HG02623 (cell line): ENCODE results near the gene KRTAP2-3.
"Not testable (repeated sequence)": the region's sequence is repeated elsewhere in the genome, so short reads cannot be mapped to it uniquely, and the experiment has no call there.

Experiments
- ATAC-seq: cut with Tn5 transposase; IDR thresholded peaks from one replicate; pipeline ENCODE4 v1.9.1; 2021; ENCODE audit warnings: moderate library complexity; ENCODE audit not compliant: unreplicated experiment

The KRTAP2-3 gene

DNA sequence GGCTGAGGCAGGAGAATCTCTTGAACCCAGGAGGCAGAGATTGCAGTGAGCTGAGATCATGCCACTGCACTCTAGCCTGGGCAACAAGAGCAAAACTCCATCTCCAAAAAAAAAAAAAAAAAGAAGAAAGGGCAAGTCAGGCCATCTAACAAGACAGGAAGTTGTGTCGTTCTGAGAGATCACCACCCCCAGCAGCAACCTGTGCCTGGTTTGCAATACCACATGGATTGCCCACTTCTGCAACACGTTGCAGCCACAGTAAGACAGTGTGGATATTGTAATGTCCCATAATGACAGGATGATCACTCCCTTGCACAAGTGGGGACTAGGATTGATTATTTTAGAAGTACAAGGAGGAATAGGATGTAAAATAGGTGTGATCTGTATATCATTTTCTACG, 9.1 kb upstream of the KRTAP2-3 start:
- ATAC-seq: no peak

DNA sequence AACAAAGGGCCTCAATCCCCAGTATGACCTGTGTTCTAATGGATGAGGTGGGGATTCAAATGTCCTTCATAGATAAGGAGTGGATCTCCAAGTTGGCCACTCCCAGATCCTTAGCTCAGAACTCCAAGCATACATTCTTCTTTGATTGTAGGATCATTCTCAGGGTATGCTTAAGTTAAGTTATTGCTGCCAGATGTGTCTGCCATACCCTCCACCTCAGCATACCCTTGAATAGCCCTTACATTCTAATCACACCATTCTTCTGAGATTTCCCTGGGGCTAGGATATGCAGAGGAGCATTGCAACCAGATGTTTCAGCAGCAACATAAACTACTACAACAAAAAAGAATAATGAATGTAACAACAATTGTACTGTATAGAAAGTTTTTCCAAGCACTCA, 7.4 kb upstream of the KRTAP2-3 start:
- ATAC-seq: no peak

GRCh38 chr17:41065829-41066624, 6.1 kb upstream of the KRTAP2-3 start, which contains the start of gene KRTAP2-4:
Gene KRTAP2-4 (minus strand): TSS chr17:41065879. CDS start chr17:41065845, 34 bp downstream.
- no peak for ATAC-seq

DNA sequence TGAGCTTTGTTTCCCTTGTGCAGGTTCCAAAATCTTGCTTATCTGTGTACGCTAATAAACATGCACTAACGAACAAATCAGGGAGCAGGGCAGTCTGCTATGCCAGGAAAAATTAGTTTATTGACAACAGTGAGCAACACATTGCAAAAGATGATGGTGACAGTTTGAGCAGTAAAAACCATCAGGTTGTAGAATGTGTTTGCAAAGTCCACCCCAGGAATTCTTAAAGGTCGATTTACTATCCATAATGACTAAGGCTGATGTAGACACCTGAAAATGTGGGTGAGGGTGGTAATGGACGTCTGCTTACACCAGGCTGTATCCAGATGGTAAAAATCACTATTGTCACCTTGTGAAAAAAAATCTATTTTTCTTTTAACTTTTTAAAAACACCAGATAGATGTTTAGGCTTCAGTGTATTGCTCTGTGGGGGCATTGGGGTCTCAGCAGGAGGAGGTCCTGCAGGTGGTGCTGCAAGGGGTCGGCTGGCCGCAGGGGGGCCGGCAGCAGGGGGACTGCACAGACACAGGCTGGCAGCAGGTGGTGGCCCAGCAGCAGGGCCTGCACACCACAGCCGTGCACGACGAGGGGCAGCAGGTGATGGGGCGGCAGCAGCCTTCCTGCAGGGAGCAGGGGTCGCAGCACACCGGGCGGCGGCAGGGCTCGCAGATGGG, 5.2 kb upstream of the KRTAP2-3 start:
- ATAC-seq: not testable (repeated sequence)

GRCh38 chr17:41064301-41064700, 4.4 kb upstream of the KRTAP2-3 start:
- no peak for ATAC-seq

GRCh38 chr17:41063449-41063848, 3.5 kb upstream of the KRTAP2-3 start:
- no peak for ATAC-seq

- ATAC-seq: no peak
These were observed 2.0 kb upstream of the KRTAP2-3 start for GRCh38 chr17:41061964-41062363.

- not testable (repeated sequence) for ATAC-seq
These were observed 450 bp downstream of the KRTAP2-3 start for GRCh38 chr17:41059276-41060051.

- ATAC-seq: no peak
These were observed 1.2 kb downstream of the KRTAP2-3 start for GRCh38 chr17:41058741-41059140.

- no peak for ATAC-seq
These were observed 2.4 kb downstream of the KRTAP2-3 start for GRCh38 chr17:41057547-41057946.

DNA sequence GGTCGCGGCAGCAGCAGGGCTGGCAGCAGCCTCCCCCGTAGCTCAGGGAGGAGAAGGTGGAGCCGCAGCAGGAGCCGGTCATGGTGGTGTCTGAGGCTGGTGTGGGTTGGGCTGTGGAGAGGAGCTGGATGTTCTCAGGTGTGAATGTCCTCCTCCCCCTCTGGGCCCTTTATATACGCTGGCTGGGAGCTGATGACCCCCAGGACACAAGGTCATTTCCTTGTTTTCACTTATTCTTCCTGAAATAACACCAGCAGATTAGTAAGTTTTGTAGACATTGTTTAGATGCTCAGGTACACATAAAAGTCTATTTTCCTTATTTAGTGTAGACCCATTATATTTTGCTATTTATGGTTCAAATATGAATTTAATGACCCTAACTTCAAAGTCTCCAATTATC, 4.8 kb downstream of the KRTAP2-3 start, which contains the start of gene KRTAP2-2:
Gene KRTAP2-2, minus strand, starts transcription at position 101 of the 400 bp plus-strand sequence. Its CDS starts 19 bp downstream, at position 82.
- ATAC-seq: not testable (repeated sequence)

DNA sequence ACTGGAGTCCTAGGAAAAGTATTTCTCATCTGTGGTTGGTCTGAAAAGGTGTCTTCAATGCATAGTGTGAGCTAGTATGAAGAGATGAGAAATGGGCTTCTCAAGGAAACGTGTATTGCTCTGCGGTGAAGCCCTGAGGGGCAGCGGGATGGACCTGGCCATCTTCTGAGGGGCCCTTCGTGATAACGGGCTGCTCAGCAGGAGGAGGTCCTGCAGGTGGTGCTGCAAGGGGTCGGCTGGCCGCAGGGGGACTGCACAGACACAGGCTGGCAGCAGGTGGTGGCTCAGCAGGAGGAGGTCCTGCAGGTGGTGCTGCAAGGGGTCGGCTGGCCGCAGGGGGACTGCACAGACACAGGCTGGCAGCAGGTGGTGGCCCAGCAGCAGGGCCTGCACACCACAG, 5.4 kb downstream of the KRTAP2-3 start:
- ATAC-seq: not testable (repeated sequence)

- ATAC-seq: no peak
These were observed 5.9 kb downstream of the KRTAP2-3 start for GRCh38 chr17:41054025-41054424.

DNA sequence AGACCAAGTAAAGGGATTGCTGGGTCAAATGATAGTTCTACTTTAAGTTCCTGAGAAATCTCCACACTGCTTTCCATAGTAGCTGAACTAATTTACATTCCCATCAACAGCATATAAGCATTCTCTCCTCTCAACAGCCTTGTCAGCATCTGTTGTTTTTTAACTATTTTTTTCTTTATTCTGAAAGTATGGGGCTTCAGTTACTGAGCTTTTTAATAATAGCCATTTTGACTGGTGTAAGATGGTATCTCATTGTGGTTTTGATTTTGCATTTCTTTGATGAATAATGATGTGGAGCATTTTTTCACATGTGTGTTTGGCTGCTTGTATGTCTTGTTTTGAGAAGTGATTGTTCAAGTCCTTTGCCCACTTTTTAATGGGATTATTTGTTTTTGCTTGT, 7.3 kb downstream of the KRTAP2-3 start:
- no peak for ATAC-seq

GRCh38 chr17:41049110-41049509, 10.8 kb downstream of the KRTAP2-3 start:
- no peak for ATAC-seq

DNA sequence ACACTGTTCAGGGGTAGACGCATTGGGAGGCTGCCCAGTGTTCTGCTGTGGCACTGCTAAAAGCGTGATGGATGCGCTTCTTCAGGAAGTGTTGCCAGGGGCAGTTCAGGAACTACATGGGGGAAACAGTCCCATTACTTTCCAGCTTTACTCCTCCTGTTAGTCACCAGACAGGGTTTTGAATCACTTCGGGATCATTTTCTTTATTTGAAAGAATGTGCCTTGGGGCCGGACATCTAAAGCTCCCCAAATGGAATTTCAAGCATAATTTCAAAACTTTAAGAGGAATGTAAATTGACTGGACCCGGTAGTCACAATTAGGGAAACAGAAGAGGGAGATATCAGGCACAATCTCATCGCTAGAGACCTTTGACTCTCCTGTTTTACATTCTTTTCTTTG, 11.5 kb downstream of the KRTAP2-3 start:
- no peak for ATAC-seq

DNA sequence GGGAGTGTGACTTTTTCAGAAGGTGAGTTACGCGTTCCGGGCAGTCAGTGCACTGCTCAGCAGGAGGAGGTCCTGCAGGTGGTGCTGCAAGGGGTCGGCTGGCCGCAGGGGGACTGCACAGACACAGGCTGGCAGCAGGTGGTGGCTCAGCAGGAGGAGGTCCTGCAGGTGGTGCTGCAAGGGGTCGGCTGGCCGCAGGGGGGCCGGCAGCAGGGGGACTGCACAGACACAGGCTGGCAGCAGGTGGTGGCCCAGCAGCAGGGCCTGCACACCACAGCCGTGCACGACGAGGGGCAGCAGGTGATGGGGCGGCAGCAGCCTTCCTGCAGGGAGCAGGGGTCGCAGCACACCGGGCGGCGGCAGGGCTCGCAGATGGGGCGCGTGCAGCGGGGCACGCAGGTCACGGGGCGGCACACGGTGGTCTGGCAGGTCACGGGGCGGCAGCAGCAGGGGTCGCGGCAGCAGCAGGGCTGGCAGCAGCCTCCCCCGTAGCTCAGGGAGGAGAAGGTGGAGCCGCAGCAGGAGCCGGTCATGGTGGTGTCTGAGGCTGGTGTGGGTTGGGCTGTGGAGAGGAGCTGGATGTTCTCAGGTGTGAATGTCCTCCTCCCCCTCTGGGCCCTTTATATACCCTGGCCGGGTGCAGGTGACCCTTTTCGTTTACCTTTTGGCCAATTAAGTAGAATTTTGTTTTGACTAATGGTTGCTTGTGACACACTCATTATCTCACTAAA, 13.0 kb downstream of the KRTAP2-3 start, which contains the start of gene KRTAP2-1:
Gene KRTAP2-1, minus strand, starts transcription at position 582 of the 731 bp plus-strand sequence. Its CDS starts 49 bp downstream, at position 533.
- ATAC-seq: not testable (repeated sequence)

GRCh38 chr17:41042953-41043352, 17.0 kb downstream of the KRTAP2-3 start:
- ATAC-seq: no peak

DNA sequence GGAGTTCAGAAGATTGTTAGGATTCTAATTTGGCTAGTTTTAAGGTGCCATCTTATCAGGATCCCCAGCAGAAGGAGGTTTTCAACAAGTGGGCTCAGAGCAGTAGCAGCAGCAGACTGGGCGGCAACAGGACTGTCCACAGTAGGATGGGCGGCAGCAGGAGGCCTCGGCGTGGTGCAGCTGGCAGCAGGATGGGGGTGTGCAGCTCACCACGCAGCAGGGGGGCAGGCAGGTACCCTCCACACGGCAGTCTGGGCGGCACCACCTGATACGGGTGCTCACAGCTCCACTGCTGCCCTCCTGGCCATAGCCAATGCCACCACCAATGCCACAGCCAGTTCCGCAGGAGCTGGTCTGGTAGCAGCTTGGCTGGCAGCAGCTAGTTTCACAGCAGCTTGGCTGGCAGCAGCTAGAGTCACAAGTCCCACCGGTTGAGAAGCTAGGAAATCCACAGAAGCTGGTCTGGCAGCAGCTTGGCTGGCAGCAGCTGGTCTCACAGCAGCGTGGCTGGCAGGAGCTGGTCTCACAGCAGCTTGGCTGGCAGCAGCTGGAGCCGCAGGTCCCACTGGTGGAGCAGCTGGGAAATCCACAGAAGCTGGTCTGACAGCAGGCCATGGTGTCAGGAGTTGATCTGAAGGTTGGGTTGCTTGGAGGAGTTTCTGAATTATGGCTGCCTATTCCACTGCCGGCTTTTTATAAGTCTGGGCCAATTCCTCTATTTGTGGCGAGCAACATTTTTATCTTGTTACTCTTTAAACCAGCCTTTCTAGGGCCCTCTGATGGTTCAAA, 18.9 kb downstream of the KRTAP2-3 start, which contains the start of gene KRTAP1-1:
Gene KRTAP1-1, minus strand, starts transcription at position 668 of the 789 bp plus-strand sequence. Its CDS starts 53 bp downstream, at position 615.
- ATAC-seq: not testable (repeated sequence)
